GM21529 (cell line): ENCODE results near the gene H6PD.

Experiments used
- ATAC-seq: cut with Tn5 transposase; IDR thresholded peaks from one replicate; pipeline ENCODE4 v1.9.1; 2021; ENCODE audit not compliant: unreplicated experiment

Gene H6PD

DNA sequence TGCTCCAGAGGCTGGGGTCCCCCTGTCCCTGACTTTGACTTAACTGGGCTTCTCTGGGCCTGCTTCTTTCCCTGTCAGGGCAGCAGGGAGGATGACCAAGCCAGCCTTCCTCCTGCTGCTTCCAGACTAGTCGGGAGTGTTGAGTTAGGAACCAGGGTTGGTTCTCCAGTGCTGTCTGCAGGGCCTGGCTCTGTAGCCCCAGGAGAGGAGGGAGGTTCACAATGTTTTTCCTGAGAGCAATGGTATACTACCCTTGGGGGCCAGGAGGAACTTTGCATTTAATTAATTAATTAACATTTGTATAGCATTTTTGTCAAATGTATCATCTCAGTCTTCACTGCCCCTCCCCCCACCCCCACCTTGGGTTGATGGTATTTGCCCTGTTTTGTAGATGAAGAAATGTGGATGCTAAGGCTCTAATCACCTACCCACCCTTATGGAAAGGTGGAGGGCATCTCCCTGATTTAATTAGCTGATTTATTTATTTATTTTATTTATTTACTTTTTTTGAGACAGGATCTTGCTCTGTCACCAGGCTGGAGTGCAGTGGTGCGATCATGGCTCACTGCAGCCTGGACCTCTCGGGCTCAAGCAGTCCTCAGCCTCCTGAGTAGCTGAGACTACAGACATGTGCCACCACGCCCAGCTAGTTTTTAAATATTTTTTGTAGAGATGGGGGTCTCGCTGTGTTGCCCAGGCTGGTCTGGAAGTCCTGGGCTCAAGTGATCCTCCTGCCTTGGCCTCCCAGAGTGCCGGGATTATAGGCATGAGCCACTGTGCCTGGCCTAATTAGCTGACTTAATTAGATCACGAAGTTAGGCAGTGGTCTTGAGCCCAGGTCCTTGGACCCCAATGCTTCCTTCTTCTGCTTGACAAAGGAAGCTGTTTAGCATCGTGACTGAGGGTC is 6.6 kb downstream of the H6PD start:
- no peak for ATAC-seq

DNA sequence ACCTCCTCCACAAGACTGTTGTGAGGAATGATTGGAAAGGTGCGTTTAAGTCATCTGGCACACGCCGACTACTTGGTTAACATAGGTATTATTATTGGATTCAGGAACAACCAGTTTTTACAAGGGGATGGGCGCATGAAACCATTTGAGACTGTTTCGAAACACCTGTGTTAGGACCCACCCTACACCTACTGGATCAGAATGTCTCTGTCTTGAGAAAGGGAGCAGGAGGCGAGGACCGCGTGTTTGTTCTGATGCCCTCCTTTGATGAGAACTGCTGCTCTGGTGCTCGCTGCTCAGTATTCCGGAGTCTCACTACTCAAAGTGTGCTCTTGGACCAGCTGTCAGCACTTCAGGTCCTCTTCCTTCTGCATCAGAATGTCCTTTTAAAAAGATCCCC is 7.3 kb downstream of the H6PD start:
- ATAC-seq, result no peak

DNA sequence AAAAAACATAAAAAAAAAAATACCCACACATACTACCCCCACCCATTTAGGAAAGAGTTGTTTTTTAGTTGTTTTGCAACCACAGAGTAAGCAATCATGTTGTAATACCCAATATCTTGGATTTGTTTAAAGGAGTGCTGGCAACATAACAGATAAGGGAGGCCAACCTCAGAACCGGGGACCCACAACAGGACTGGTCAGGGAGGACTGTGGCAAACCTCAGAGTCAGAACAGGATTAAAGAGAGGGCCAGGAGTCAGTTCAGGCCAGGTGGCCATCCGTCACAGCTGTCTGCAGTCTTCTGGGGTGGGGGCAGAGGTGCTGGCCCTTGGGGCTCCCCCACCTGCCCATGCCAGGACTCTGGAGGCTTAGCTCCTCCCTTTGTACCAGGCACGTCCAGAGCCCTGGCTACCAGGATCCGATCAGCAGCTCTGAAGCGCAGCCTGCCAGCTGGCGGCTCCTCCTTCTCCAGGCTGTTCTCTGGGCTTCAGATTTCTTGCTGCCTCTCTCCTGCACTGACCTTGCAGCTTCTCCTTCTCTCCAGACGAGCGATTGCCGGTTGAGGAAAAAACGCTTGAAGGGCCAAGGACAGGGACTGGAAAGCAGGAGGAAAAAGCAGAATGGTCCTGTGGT is 7.9 kb downstream of the H6PD start:
- ATAC-seq, result no peak

DNA sequence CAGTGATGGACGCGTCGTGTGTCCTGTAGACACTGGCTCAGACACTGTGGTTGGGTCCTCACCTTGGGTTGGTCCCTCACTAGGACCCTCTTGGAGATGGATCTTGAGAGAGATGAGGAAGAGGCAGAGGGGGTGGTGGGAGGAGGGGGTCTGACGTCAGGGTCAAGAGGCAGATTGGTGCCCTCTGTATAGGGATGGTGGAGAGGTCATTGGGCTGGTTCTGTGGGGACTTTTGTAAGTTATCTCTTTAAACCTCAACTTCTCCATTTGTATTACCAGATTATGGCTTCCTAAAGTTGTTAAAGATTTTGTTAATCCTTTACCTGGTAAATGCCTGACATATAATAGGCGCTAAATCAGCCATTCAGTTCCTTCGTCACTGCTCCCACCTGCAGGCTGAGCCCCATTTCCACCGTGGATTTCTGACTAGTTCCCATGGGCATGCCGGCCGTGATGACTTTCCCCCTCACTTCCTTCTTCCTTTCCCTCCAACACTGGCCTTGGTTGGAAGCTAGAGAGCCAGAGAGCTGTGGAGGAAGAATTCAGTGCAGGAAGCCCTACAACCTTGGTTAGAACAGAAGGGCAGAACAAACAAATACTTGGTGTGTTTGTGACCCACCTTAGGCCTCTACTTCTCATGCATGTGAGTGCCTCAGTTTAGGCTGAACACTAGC is 8.6 kb downstream of the H6PD start:
- no peak for ATAC-seq

DNA sequence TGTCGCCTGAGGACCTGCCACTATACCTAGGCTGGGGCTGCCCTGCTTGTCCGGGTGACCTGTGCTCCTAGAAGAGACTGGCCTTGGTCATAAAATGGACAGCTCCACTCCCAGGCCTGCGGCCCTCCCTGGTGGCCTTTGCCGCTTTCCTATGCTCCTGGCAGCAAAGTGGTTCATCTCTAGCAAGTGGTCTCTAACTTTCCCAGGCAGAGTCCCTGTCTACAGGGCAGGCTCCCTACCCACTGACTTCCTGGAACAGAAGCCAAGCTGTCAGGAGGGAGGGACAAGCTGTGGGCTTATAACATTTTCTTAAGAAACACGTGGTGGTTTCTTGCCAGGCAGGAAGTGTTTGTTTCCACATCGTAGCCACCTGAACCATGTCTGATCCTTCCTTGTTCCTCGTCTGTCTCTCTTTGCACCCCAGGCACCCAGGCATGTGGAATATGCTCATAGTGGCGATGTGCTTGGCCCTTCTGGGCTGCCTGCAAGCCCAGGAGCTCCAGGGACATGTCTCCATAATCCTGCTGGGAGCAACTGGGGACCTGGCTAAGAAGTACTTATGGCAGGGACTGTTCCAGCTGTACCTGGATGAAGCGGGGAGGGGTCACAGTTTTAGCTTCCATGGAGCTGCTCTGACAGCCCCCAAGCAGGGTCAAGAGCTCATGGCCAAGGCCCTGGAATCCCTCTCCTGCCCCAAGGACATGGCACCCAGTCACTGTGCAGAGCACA is 10.1 kb downstream of the H6PD start:
- ATAC-seq, result no peak

DNA sequence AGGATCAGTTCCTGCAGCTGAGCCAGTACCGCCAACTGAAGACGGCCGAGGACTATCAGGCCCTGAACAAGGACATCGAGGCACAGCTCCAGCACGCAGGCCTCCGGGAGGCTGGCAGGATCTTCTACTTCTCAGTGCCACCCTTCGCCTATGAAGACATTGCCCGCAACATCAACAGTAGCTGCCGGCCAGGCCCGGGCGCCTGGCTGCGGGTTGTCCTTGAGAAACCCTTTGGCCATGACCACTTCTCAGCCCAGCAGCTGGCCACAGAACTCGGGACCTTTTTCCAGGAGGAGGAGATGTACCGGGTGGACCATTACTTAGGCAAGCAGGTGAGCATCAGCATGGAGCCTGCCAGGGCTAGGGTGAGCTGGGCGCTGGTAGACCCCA is 10.7 kb downstream of the H6PD start:
- ATAC-seq, result no peak

DNA sequence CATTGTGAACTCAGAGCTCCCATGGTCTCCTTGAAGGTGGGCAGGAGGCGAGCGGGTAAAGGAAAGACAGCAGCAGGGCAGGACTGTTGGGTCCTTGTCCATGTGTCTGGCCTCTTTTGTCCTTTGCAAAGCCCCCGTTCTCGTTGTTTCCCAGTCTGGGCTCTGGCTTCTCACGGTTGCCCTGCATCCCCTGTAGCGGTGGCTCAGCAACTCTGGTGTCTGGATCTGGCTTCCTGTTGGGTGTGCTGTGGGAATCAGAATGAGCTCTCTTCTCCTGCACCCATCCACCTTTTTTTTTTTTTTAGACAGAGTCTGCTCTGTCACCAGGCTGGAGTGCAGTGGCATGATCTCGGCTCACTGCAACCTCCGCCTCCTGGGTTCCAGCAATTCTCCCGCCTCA is 11.1 kb downstream of the H6PD start:
- no peak for ATAC-seq

DNA sequence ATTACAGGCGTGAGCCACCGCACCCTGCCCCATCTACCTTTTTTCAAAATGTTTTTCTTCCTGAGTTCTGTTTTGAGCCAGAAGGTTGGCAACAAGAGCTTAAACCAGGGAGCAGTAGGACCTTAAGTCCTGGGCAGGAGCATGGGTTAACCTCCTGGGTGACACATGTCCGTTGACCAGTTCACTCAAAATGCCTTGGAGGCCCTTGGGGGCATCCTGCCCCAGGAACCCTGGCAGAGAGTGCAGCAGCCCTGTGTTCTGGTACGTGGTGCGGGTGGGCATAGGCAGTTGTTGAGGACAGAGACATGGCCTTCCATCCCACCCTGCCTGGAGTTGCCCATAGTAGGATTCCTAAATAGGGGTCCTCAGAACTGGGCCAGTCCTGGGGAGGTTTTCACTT is 11.6 kb downstream of the H6PD start:
- no peak for ATAC-seq

DNA sequence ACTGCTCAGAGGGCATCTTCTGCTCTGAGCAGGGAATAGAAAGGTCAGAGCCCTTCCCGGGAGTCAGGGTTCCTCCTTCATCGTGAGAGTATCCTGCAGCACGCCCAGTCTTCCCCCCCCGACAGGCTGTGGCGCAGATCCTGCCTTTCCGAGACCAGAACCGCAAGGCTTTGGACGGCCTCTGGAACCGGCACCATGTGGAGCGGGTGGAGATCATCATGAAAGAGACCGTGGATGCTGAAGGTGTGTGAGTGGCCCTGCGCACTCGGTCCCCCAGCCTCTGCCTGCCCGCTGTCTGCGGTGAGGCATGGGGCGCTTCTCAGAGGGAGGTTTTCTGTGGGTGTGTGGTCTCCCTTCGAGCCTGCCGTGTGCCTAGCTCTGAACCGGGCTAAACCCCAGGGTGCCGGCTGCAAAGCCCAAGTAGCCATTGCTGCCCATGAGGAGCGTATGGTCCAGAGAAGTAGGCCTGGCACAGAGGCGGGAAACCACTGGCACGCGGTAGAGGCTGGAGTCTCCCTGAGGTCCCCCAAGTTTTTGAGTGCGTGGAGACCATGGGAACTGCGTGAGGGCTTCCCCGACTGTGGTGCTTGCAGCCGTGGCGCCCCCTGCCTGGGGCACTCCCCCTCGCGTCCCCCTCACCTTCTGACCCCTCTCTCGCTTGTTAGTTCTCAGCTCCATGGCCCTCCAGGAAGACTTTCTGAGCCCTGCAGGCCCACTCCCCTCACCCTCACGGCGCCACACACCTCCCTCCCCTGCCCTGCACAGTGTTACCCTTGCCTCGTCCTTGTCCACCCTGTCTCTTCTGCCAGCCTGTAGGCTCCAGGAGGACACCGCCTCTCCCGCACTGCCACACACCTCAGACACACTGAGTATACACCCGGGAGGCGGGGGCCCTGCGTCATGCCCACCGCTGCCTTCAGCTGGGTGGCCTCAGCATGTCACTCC is 12.5 kb downstream of the H6PD start:
- ATAC-seq, result no peak

DNA sequence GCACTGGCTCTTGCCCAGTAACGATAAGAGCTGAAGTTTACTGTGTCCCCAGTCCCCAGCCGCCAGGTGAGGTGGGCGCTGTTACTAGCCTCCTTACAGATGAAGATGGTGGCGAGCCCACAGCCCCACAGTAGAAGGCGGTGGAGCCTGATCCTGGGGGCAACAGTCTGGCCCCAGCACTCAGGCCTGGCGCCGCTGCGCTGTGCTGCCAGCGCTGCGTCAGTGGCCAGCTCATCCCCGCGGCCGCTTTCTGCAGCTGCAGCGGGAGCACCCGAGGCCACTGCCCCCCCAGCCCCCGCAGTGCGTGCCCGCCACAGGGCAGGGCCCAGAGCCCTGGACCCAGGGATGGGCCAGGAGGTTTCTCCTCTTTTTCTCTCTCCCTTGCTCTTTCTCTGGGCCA is 13.3 kb downstream of the H6PD start:
- ATAC-seq, result no peak

DNA sequence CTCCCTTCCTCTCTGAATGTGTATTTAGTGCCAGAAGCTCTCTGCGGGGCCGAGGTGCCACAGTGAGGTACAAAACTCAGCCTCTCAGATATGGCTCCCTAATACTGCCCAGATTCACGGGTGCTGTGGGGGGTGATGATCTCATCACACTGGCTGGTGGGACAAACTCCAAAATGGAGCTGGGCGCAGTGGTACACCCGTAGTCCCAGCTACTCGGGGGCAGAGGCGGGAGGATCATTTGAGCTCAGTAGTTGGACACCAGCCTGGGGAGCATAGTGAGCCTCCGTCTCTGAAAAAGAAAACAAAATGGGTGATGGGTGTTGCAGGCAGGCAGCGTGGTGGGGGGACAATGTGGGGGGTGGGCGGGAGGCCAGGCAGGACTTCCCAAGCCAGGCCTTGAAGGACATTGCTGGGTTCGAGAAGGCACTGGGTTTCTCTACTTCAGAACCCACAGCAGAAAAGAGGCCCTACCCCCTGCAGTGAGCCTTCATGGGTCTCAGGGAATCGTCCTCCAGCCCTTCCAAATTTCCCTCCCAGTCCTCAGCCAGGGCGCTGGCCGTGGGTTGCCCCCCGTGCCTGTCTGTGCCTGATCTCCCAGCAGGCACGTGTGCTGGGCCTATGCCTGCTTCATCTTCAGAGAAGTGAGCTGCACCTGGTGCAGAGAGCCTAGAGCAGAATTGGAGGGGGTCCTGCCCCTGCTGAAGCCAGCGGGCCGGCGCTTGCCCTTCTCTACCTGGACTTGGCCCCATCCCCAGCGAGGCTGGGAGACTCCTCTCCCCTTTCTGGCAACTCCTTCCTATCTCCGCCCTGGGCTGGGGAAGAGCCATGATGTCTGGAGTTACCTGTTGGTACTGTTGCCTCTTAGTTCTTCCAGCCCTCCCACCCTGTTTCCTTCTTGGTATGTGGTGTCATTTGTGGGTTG is 14.0 kb downstream of the H6PD start:
- no peak for ATAC-seq

DNA sequence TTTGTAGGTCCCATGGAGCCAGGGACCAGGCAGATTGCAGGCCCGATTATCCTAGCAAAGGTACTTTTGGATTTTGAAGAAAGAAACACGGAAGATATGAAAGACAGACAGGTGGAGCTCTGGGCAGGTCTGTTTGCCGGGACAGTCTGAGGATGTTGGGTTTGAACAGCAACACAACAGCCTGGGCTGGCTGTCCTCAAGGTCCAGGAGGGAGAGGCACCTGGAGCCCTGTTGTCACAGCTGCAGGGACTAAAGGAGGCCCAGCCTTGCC is 14.6 kb downstream of the H6PD start:
- no peak for ATAC-seq

DNA sequence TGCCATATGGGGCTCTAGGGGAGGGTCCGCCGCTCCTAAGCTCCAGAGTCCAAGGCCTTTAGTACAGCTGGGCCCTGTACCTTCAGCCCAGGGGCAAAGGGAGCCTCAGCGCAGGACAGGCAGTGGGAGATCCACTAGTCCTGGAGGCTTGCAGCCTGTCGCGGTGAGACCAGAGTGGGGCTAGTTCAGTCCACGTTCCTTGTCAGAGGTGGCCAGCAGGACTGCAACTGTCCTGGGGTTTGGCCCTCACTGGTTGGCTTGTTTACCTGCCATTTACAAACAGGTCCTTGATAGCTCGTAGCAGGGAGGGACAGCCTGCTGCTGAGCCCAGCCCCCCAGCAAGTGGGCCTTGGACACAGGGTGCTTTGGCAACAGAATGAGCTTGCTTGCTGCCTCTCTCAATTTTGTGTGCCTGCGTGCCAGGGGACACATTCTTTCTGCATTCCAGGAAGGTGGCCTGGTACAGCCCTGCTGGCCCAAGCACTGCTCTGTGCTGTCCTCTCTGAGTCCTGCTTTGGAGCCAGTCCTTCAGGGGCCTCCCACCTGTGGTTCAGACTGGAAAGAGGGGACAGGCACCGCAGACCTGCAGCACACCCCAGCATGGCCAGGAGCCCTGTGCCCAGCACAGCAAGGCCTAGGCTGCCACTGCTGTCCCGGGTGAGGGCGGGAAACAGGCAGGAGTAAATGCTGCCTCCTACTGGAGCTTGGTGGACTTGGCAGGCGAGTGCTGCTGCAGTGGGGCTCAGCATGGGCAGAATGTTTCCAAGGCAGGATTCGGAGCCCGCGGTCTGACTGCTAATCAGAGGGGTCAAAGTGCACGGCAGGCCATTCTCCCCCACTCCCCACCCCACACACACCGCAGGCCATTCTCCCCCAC is 15.2 kb downstream of the H6PD start:
- no peak for ATAC-seq

DNA sequence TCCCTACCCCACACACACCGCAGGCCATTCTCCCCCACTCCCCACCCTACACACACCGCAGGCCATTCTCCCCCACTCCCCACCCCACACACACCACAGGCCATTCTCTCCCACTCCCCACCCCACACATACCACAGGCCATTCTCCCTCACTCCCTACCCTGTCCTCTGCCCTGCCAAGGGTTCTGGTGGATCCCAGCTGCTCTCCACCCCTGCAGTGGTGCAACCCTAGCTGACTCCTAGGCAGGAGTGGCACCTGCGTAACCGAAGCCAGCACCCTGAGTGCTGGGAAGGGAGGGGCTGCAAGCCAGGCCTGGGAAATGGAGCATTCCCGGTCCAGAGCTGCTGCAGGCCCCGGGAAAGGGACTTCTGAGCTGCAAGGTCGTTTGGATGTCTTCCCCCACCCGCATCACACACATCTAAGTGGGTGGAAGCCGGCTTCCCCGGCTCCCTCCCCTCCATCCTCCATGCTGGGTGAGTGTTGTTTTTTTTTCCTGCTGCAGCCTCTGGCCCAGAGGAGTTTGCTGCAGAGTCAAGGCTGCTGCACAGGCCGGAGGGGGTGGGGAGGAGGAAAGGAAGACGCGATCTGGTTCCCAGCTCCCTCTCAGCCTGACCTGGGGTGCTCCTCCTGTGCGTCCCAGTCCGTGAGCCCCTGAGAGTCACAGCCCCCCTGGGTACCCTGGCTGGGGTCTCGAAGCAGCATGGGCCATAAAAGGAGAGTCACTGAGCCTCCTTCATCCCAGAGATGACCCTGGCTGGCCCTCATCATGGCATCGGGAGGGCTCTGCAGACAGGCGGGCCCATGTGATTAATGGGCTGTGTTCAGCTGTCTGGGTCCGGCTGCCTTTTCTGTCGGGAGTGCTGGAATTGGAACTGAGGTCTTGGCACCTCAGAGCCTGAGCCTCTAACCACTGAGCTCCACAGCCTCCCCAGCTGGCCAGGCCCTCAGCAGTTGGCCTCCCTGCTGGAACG is 16.1 kb downstream of the H6PD start:
- ATAC-seq, result no peak

DNA sequence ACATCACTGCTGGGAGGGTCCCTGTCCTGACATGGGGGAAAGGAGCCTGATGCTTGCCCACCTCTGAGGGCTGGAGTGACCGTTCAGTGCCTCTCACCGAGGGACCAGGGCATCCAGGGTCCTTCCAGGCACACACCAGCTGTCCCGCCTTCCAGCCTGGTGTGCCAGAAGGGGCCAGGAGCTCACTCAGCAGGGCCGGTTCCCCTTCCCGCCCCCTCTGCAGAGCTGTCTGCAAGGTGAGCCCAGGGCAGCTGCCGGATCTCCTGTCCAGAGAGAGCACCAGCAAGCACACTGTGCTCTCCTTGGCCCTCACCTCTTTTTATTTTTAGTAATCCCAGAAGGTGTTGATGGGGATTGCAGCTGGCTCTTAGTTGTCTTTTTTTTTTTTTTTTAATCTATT is 16.9 kb downstream of the H6PD start:
- ATAC-seq, result no peak

DNA sequence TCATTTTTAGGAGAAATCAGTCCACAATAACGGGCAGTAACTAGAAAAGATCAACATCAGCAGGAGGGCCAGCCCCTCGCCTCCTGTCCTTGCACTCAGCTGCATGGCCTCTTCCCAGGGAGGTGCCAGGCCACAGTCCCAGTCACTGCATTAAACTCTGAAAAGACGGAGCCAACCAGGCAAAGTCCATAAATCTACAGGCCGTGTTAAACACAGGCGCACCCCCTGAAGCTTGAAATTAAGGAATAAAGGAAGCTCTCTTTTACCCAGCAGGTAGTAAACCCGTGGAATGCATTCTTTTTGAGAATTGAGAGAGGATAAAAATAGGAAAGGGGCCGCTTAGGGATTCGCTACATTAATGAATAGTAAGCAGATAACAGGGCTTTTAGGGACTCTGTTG is 18.4 kb downstream of the H6PD start:
- no peak for ATAC-seq

DNA sequence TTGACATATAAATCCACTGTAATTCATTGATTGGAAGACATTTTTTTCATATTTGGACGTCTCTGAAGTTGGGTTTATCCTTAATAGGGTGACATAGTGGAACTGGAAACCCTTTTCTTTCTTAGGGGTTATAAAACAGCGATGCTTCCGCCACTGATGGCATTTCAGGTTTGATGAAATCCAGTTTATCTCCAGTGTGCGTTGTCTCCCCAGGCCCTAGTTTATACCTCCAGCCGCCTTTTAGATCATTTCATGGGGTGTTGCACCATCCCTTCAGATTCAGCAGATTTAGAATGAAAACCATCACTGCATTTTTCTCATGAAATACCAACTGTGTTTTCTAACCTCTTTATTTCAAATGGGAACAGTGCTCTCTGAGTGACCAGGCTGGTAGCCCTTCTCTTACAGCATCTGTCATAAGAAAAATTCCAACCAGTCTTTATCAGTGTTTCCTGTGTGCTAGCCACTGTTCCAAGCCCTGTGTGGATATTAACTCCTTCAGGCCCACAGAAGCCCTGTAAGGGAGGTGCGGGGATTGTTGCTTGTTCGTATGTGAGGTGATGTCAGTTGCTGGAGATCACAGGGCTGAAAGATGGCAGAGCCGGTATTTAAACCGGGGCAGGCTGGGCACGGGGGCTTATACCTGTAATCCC is 19.0 kb downstream of the H6PD start:
- no peak for ATAC-seq
